ENCODE measurements around the gene EGLN1. TPM values are rescaled to one million over a fixed set of nuclear protein-coding genes. Genes with fewer than 3 reads are reported as not detected.

Gene EGLN1
- polyA plus RNA-seq, 1 of the 3 experiments (the other 2 are of a cell fraction): 10.7 TPM

GRCh38 chr1:231410036-231410612, 12.0 kb downstream of the EGLN1 start (continued):
- TF ChIP-seq SMC3 (IDR thresholded peaks at IDR 0.05; ENCODE audit: low read depth, low read length) (no peak), FOXJ3 (CRISPR knock-in tag; IDR thresholded peaks at IDR 0.05) (no peak)

DNA sequence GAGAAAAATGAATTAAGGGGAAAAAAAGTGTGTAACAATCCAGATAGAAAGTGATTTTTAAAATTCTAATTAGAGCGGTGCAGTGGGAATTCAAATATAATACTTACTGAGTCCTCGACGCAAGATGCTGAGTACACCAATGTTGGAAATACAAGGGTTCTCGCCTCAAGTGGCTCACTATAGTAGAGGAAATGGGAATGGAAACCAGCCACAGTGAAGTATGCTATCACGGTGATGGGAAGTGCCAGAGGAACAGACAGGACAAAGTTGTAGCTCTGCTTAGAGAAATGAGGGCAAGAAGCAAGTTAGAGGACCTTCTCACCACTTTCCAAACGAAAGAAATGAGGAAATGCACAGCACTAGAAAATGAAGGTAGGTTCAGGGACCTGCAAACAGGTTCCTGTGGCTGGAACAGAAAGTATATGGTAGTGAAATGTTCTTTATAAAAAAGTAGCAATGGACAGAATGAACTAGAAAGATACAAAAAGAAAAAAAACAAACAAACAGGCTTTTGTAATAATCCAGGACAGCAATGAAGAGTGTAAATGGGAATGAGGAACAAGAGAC, 13.5 kb downstream of the EGLN1 start:
- CTCF ChIA-PET: interaction anchor here (1.4 to 1.7 kb wide), 2 partner anchors 11 to 20 kb away, joined by 4 to 5 read pairs; no protein-coding TSS in a partner anchor
- H3F3A ChIP-seq (replicated peaks; ENCODE audit: insufficient read depth): peaks cover 12% of the 10 kb centered on the region
- H3K9me3 ChIP-seq: no peaks in the 10 kb centered on the region
- peaks cover 35% of the 10 kb centered on the region for H4K20me1 ChIP-seq (ENCODE audit: insufficient read depth)
- no peak for TF ChIP-seq RAD21 (IDR thresholded peaks at IDR 0.05; ENCODE audit: low read length)
- no peak for TF ChIP-seq MEF2A (IDR thresholded peaks at IDR 0.05; ENCODE audit: borderline replicate concordance, low read depth)
- TF ChIP-seq YY1 (IDR thresholded peaks at IDR 0.05; ENCODE audit: low read depth): no peak
- TF ChIP-seq, protein P1, sequence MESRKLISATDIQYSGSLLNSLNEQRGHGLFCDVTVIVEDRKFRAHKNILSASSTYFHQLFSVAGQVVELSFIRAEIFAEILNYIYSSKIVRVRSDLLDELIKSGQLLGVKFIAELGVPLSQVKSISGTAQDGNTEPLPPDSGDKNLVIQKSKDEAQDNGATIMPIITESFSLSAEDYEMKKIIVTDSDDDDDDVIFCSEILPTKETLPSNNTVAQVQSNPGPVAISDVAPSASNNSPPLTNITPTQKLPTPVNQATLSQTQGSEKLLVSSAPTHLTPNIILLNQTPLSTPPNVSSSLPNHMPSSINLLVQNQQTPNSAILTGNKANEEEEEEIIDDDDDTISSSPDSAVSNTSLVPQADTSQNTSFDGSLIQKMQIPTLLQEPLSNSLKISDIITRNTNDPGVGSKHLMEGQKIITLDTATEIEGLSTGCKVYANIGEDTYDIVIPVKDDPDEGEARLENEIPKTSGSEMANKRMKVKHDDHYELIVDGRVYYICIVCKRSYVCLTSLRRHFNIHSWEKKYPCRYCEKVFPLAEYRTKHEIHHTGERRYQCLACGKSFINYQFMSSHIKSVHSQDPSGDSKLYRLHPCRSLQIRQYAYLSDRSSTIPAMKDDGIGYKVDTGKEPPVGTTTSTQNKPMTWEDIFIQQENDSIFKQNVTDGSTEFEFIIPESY (IDR thresholded peaks at IDR 0.05; ENCODE audit: borderline replicate concordance, low read depth): no peak
- TF ChIP-seq MAX (IDR thresholded peaks at IDR 0.05; ENCODE audit: low read depth): no peak
- TF ChIP-seq TCF12 (IDR thresholded peaks at IDR 0.05): no peak
- no peak for TF ChIP-seq PBX3 (IDR thresholded peaks at IDR 0.05)
- no peak for TF ChIP-seq MXI1 (IDR thresholded peaks at IDR 0.05; ENCODE audit: low read depth, low read length)
- TF ChIP-seq SIN3A (IDR thresholded peaks at IDR 0.05; ENCODE audit: borderline replicate concordance, low read depth, low read length): no peak
- TF ChIP-seq ELF1 (IDR thresholded peaks at IDR 0.05): no peak
- TF ChIP-seq RXRA (IDR thresholded peaks at IDR 0.05; ENCODE audit: borderline replicate concordance, low read depth): no peak
- POLR2A ChIA-PET: no interaction called here
- H3K4me2 ChIP-seq: peak overlapping the region; percentile 73
- no peaks in the 10 kb centered on the region for H3K9me2 ChIP-seq
- H3K79me2 ChIP-seq (ENCODE audit: insufficient read depth): peaks cover 98% of the 10 kb centered on the region
- peaks cover 13 to 32% of the 10 kb centered on the region in 2 experiments for H3K4me1 ChIP-seq (ENCODE audit: control insufficient read depth in 1 of 2, insufficient read depth in 2 of 2, low read depth in 1 of 2, low read length in 1 of 2)
- H3K27me3 ChIP-seq (ENCODE audit: insufficient read depth): no peaks in the 10 kb centered on the region
- 80% methylated on average over 6 of the region's 6 CpGs for WGBS (ENCODE audit: low lambda C conversion rate)
- no peak for DNase-seq
- H3K9ac ChIP-seq: peak overlapping the region; percentile 37; the same call in 1 of the 2 replicates
- peaks cover 8 to 9% of the 10 kb centered on the region in 2 experiments for H3K36me3 ChIP-seq (replicated peaks in 1 of 2; ENCODE audit: control insufficient read depth in 1 of 2, insufficient read depth in 2 of 2, low read length in 1 of 2)
- H3K27ac ChIP-seq (ENCODE audit: low read depth in 2 of 2, low read length in 1 of 2): peak overlapping the region; percentile 65 to 83; a peak in 3 of 4 replicates
- no peak overlapping the region for H2AFZ ChIP-seq (ENCODE audit: low read depth)
- no peak overlapping the region for H3K4me3 ChIP-seq (ENCODE audit: low read depth in 2 of 2, low read length in 1 of 2)

Data from SK-N-SH (cell line).